H1 (cell line): ENCODE measurements around the gene BCAS1. TPM values are rescaled to one million over a fixed set of nuclear protein-coding genes. Genes with fewer than 3 reads are reported as not detected.

Experiments used
- ASH2L ChIP-seq: fragments of 200-600, 300-600 bp; sonication (generic); IDR thresholded peaks from one replicate; pipeline ENCODE4 v1.7.1; 2017; ENCODE audit warnings: low read length
- BCL11A ChIP-seq, 2 experiments: IDR thresholded peaks; one replicate each; pipeline ENCODE4 v1.6.1; 2011; ENCODE audit warnings: low read depth in 2 of 2, low read length in 2 of 2, mild to moderate bottlenecking in 2 of 2
- CHD2 ChIP-seq: IDR thresholded peaks from 2 replicates; pipeline ENCODE4 v1.6.1; 2012; ENCODE audit warnings: low read length, improper control_type of control experiment
- CREB1 ChIP-seq: IDR thresholded peaks from 2 replicates; pipeline ENCODE4 v1.6.1; 2012; ENCODE audit warnings: inconsistent platforms
- EGR1 ChIP-seq: IDR thresholded peaks from 2 replicates; pipeline ENCODE4 v1.6.1; 2011; ENCODE audit warnings: low read depth, low read length, borderline replicate concordance
- EP300 ChIP-seq, 2 experiments: IDR thresholded peaks; 1 replicate in 1 of 2; 2 replicates in 1 of 2; pipeline ENCODE4 v1.6.1; 2011 to 2012; ENCODE audit warnings: low read depth in 2 of 2, low read length in 2 of 2, mild to moderate bottlenecking in 2 of 2, borderline replicate concordance in 1 of 2, inconsistent platforms in 1 of 2, moderate library complexity in 1 of 2
- EZH2 ChIP-seq: fragments of 200-600 bp; sonication (generic); IDR thresholded peaks from 2 replicates; pipeline ENCODE4 v1.7.1; 2012; ENCODE audit warnings: low read depth, mild to moderate bottlenecking, moderate library complexity, low read length, inconsistent platforms; ENCODE audit not compliant: severe bottlenecking
- HDAC2 ChIP-seq, 2 experiments: fragments of 300-600 bp in 1 of 2; sonication (generic) in 1 of 2; IDR thresholded peaks; 2 replicates each; pipeline ENCODE4 v1.6.1; 2011 to 2012; ENCODE audit warnings: low read depth in 2 of 2, low read length in 2 of 2, mild to moderate bottlenecking in 2 of 2, moderate library complexity in 2 of 2, borderline replicate concordance in 1 of 2, inconsistent platforms in 1 of 2
- HDAC6 ChIP-seq: IDR thresholded peaks from one replicate; pipeline ENCODE4 v1.7.1; 2012; ENCODE audit warnings: low read depth, mild to moderate bottlenecking, inconsistent platforms, low read length, moderate library complexity
- KDM1A ChIP-seq: fragments of 200-600, 300-600 bp; sonication (generic); IDR thresholded peaks from 2 replicates; pipeline ENCODE4 v1.7.1; 2016; ENCODE audit warnings: mild to moderate bottlenecking, low read length, borderline replicate concordance
- NANOG ChIP-seq: IDR thresholded peaks from 2 replicates; pipeline ENCODE4 v1.6.1; 2011; ENCODE audit warnings: low read length, low read depth, mild to moderate bottlenecking, inconsistent platforms; ENCODE audit not compliant: insufficient read depth, poor library complexity, severe bottlenecking
- RBBP5 ChIP-seq: IDR thresholded peaks from 2 replicates; pipeline ENCODE4 v1.7.1; 2012; ENCODE audit warnings: low read depth, mild to moderate bottlenecking, inconsistent platforms, low read length, moderate library complexity, borderline replicate concordance
- RFX5 ChIP-seq: IDR thresholded peaks from 2 replicates; pipeline ENCODE4 v1.6.1; 2011; ENCODE audit warnings: low read depth, low read length, improper control_type of control experiment, borderline replicate concordance
- RNF2 ChIP-seq: fragments of 200-900, 300-1000 bp; sonication (generic); IDR thresholded peaks from 2 replicates; pipeline ENCODE4 v1.7.1; 2016; ENCODE audit warnings: borderline replicate concordance, low read depth, mild to moderate bottlenecking, antibody characterized with exemption, low read length; ENCODE audit not compliant: poor library complexity, severe bottlenecking; ENCODE audit errors: missing control alignments
- SAP30 ChIP-seq: fragments of 300-600 bp; sonication (generic); IDR thresholded peaks from 2 replicates; pipeline ENCODE4 v1.7.1; 2012; ENCODE audit warnings: low read length, moderate library complexity, mild to moderate bottlenecking, inconsistent platforms; ENCODE audit not compliant: insufficient read depth, insufficient replicate concordance
- SIN3A ChIP-seq, 2 experiments: IDR thresholded peaks in 1 of 2; conservative IDR thresholded peaks in 1 of 2; 2 replicates each; pipeline ENCODE4 v1.6.1; 2011 to 2012; ENCODE audit warnings: low read length in 2 of 2, improper control_type of control experiment in 1 of 2, low read depth in 1 of 2, mild to moderate bottlenecking in 1 of 2
- SIX5 ChIP-seq: IDR thresholded peaks from 2 replicates; pipeline ENCODE4 v1.6.1; 2011; ENCODE audit warnings: mild to moderate bottlenecking, low read depth, low read length
- SP1 ChIP-seq: IDR thresholded peaks from 2 replicates; pipeline ENCODE4 v1.6.1; 2011; ENCODE audit warnings: low read depth, low read length
- TCF12 ChIP-seq: IDR thresholded peaks from 2 replicates; pipeline ENCODE4 v1.6.1; 2011; ENCODE audit warnings: low read depth, mild to moderate bottlenecking, low read length
- TEAD4 ChIP-seq: IDR thresholded peaks from 2 replicates; pipeline ENCODE4 v1.6.1; 2012; ENCODE audit warnings: low read depth, low read length, inconsistent platforms, mixed read lengths
- polyA plus RNA-seq, 7 experiments: library from polyadenylated mRNA; depleted of rRNA in 3 of 7; stranded (reverse) in 5 of 7; unstranded in 2 of 7; fragments of >200 nt in 5 of 7; fragments of 200-250 nt in 2 of 7; gene quantifications; 1 replicate in 5 of 7; 2 replicates in 1 of 7; 4 replicates in 1 of 7; pipeline versions ENCODE4 v1.2.1 to v1.2.3, GENCODE V29; 2011 to 2013; ENCODE audit warnings: missing spikeins in 2 of 7, mixed read lengths in 2 of 7
- total RNA-seq: library from RNA; stranded (reverse); fragmentation: NEBNext Ultra II Directional; extraction: Animal tissue kit (Norgen Biotek cat#: 25700); gene quantifications from 2 replicates; pipeline ENCODE4 v1.2.1, GENCODE V29; 2021
- TF ChIP-seq, protein P1 (sequence below): IDR thresholded peaks from 2 replicates; pipeline ENCODE4 v1.6.1; 2012; ENCODE audit warnings: low read length, inconsistent platforms

Gene BCAS1
- total and polyA plus RNA-seq, 2 of the 8 experiments (the other 6 are each of a cell fraction or from before 2014, with no cell fraction given): 0.06 to 0.19 TPM

DNA sequence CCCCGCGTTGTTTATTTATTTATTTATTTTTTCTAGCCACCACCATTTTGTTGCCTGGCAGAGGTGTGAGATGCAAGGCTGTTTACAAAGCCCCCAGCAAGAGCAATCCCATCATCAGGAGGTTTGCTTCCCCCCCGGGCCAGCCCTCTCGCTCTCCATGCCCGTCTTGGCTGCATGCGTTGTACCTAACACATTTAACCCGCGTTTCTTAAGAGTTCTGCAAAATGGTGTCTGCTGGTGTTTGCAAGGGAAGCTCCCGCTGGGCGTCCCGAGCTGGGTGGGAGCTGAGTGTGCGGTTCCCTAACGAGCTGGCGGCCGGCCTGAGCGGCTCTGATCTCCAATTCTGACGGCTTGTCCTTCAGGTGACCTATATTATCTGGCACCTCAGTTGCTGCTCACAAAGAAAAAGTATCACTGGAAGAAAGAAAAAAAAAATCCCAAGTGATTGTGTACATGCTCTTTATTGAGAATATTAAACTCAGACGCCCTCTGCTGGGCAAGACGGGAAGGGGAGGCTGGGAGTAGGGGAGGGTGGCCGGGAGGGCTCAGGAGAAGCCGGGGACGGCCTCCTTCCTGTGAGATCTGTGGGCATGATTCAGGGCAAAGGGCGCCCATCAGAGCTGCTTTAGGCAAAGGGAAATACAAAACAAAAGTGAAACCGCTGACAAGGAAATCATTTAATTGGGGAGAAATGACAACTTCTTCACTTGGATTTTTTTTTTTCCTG lies 154.8 kb downstream of the BCAS1 start (continued):
- TF ChIP-seq, protein P1, sequence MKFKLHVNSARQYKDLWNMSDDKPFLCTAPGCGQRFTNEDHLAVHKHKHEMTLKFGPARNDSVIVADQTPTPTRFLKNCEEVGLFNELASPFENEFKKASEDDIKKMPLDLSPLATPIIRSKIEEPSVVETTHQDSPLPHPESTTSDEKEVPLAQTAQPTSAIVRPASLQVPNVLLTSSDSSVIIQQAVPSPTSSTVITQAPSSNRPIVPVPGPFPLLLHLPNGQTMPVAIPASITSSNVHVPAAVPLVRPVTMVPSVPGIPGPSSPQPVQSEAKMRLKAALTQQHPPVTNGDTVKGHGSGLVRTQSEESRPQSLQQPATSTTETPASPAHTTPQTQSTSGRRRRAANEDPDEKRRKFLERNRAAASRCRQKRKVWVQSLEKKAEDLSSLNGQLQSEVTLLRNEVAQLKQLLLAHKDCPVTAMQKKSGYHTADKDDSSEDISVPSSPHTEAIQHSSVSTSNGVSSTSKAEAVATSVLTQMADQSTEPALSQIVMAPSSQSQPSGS: no peak
- TF ChIP-seq RNF2 (no peak), SAP30 (no peak), KDM1A (no peak), ASH2L (peak; percentile 85), SIX5 (no peak), TCF12 (no peak), RBBP5 (peak; percentile 54; the same call in 1 of the 2 replicates), TEAD4 (no peak), EGR1 (no peak), HDAC6 (no peak), SP1 (no peak), NANOG (no peak), SIN3A (conservative IDR thresholded peaks at IDR 0.05 in 1 of 2, IDR thresholded peaks at IDR 0.05 in 1 of 2; ENCODE audit: low read depth in 1 of 2, low read length in 2 of 2) (0 out of 4 replicates have a peak, but pooled peaks of 1 of the 2 experiments have one; percentile 15), EP300 (IDR thresholded peaks at IDR 0.05; ENCODE audit: borderline replicate concordance in 1 of 2, low read depth in 2 of 2, low read length in 2 of 2) (no peak), CHD2 (no peak), HDAC2 (IDR thresholded peaks at IDR 0.05; ENCODE audit: borderline replicate concordance in 1 of 2, low read depth in 2 of 2, low read length in 2 of 2) (0 out of 4 replicates have a peak, but pooled peaks of 1 of the 2 experiments have one; percentile 47), BCL11A (IDR thresholded peaks at IDR 0.05; ENCODE audit: low read depth in 2 of 2, low read length in 2 of 2) (no peak), EZH2 (no peak), RFX5 (no peak), CREB1 (no peak)
